ENCODE data around the gene UTS2B. TPM values are rescaled to one million over a fixed set of nuclear protein-coding genes. Genes with fewer than 3 reads are reported as not detected.

Gene UTS2B
- total and polyA plus RNA-seq, 5 donors: 0.16 to 1.2 (median 0.42) TPM

DNA sequence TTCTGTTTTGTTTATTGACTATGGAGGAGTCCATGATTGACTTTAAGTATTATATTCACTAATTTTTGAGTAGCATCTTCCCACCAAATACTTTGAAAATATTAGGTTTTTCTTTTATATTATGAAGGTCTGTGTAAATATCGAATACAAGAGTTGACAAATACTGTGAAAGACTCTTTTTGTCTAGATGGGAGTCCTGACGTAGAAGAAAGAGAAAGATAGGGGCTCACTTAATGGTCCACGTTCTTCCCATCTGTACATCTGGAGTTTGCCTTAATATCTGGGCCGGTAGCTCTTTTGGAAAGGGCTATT lies 7.8 kb upstream of the UTS2B start:
- Histone ChIP-seq H3K27ac (ENCODE audit: low read length) (no peak overlapping the region), H3K4me1 (ENCODE audit: control insufficient read depth, insufficient read depth, low read length) (peaks cover 9% of the 10 kb centered on the region), H3K9me3 (ENCODE audit: control insufficient read depth, low read length) (no peaks in the 10 kb centered on the region), H3K4me3 (ENCODE audit: low read length) (no peak overlapping the region), H3K27me3 (ENCODE audit: control insufficient read depth, insufficient read depth) (no peaks in the 10 kb centered on the region)
- ATAC-seq (no peak), DNase-seq (no peak)
- 89% methylated on average over 4 of the region's 4 CpGs for WGBS
- intact Hi-C loops (cut with DNase I): loop anchor here in 1 of 4 donors (10.0 kb wide), 1 partner anchor 47 kb away; no protein-coding TSS in a partner anchor

DNA sequence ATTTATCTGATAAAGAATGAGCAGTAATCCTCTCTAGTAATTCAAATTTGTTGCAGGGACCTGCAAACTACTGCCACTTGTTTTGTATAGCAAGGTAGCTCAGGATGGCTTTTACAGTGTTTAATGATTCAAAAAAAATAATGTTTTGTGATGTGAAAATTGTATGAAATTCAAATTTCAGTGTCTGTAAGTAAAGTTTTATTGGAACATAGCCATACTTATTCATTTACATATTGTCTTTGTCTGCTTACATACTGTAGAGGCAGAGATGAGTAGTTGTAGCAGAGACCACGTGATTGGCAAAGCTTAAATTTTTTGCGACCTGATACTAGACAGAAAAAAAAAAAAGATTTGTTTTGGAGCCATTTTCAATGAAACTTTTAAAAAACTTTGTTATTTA lies 6.5 kb upstream of the UTS2B start:
- no peaks in the 10 kb centered on the region for H3K27me3 ChIP-seq (ENCODE audit: control insufficient read depth, insufficient read depth)
- H3K4me1 ChIP-seq (ENCODE audit: control insufficient read depth, insufficient read depth, low read length): peaks cover 6% of the 10 kb centered on the region
- no peaks in the 10 kb centered on the region for H3K9me3 ChIP-seq (ENCODE audit: control insufficient read depth, low read length)
- intact Hi-C loops (cut with DNase I): loop anchor here in 1 of 4 donors (10.0 kb wide), 1 partner anchor 48 kb away; no protein-coding TSS in a partner anchor
- H3K4me3 ChIP-seq (ENCODE audit: low read length): no peak overlapping the region
- WGBS: 52% methylated on average over 2 of the region's 2 CpGs
- DNase-seq: no peak
- H3K27ac ChIP-seq (ENCODE audit: low read length): no peak overlapping the region
- no peak for ATAC-seq

DNA sequence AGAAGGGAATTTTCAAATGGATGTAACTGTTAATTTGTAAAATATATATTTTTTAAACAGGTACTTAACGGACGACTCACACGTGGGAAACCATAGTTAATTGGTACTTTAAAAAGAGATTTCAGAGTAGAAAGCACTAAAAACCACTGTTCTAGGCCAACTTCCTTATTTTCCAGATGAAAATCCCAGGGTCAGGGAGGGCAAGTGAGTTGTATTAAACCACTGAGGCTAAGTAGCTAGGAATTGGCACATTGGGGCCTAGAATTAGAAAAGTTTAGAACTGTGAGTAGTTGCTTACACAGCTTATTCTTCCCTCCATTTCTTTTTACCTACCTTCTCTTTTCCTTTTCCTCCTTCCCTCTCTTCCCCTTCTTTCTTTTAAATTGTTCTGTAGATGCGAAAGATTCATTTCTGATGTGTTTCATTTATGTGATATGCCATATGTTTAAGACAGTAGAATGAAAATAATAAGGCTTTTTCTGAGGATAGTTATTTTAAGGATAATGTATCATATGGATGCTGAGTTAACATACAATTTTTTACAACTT lies 4.1 kb upstream of the UTS2B start:
- intact Hi-C loops (cut with DNase I): loop anchor here in 1 of 4 donors (10.0 kb wide), 1 partner anchor 50 kb away; no protein-coding TSS in a partner anchor
- WGBS: 87% methylated on average over 4 of the region's 4 CpGs

GRCh38 chr3:191333298-191333880 lies 3.1 kb upstream of the UTS2B start:
- no peaks in the 10 kb centered on the region for H3K27me3 ChIP-seq (ENCODE audit: control insufficient read depth, insufficient read depth)
- no peak overlapping the region for H3K4me3 ChIP-seq (ENCODE audit: low read length)
- 88% methylated on average over 3 of the region's 3 CpGs for WGBS
- H3K4me1 ChIP-seq (ENCODE audit: control insufficient read depth, insufficient read depth, low read length): peaks cover 6% of the 10 kb centered on the region
- no peak for DNase-seq
- H3K27ac ChIP-seq (ENCODE audit: low read length): no peak overlapping the region
- no peaks in the 10 kb centered on the region for H3K9me3 ChIP-seq (ENCODE audit: control insufficient read depth, low read length)
- no peak for ATAC-seq
- intact Hi-C loops (cut with DNase I): loop anchor here in 1 of 4 donors (10.0 kb wide), 1 partner anchor 51 kb away; no protein-coding TSS in a partner anchor

More for the DNA sequence above, 4.1 kb upstream of the UTS2B start:
- Histone ChIP-seq H3K4me3 (ENCODE audit: low read length) (no peak overlapping the region), H3K27me3 (ENCODE audit: control insufficient read depth, insufficient read depth) (no peaks in the 10 kb centered on the region), H3K4me1 (ENCODE audit: control insufficient read depth, insufficient read depth, low read length) (peaks cover 6% of the 10 kb centered on the region), H3K9me3 (ENCODE audit: control insufficient read depth, low read length) (no peaks in the 10 kb centered on the region), H3K27ac (ENCODE audit: low read length) (no peak overlapping the region)
- no peak for ATAC-seq
- DNase-seq: no peak

DNA sequence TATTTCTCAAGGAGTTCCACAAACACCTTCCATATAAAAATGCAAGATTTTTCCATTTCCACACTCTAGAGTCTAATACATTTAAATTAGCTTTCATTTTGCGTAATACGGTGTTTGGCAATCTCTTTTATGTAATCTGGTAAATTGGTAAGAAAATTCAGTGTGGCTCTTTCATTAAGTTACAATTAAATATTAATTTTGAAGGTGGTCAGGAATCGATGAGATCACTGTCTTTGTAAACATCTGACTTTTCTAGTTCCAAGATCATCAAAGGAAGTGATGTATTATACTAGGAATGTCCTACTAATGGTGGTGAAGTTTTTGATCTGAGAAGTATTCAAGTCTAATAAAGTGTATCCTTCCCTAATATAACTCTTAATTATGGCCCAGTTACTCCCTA lies 1.1 kb upstream of the UTS2B start:
- Histone ChIP-seq H3K9me3 (ENCODE audit: control insufficient read depth, low read length) (no peaks in the 10 kb centered on the region), H3K27me3 (ENCODE audit: control insufficient read depth, insufficient read depth) (no peaks in the 10 kb centered on the region), H3K4me1 (ENCODE audit: control insufficient read depth, insufficient read depth, low read length) (peaks cover 7% of the 10 kb centered on the region), H3K4me3 (ENCODE audit: low read length) (peak overlapping the region; percentile 61), H3K27ac (ENCODE audit: low read length) (no peak overlapping the region)
- ATAC-seq (no peak), DNase-seq (no peak)
- WGBS: 42% methylated on average over 3 of the region's 3 CpGs
- intact Hi-C loops (cut with DNase I): loop anchor here in 1 of 4 donors (10.0 kb wide), 1 partner anchor 53 kb away; no protein-coding TSS in a partner anchor

- 13% methylated on average over 11 of the region's 11 CpGs for WGBS
- H3K4me1 ChIP-seq (ENCODE audit: control insufficient read depth, insufficient read depth, low read length): peaks cover 7% of the 10 kb centered on the region
- intact Hi-C loops (cut with DNase I): loop anchor here in 1 of 4 donors (10.0 kb wide), 1 partner anchor 54 kb away; no protein-coding TSS in a partner anchor
- H3K27ac ChIP-seq (ENCODE audit: low read length): peak overlapping the region; percentile 72
- ATAC-seq (no peak), DNase-seq (peak in 1 of 3 donors; percentile 41)
- no peaks in the 10 kb centered on the region for H3K9me3 ChIP-seq (ENCODE audit: control insufficient read depth, low read length)
- peak overlapping the region; percentile 61 for H3K4me3 ChIP-seq (ENCODE audit: low read length)
- H3K27me3 ChIP-seq (ENCODE audit: control insufficient read depth, insufficient read depth): no peaks in the 10 kb centered on the region
Observed at GRCh38 chr3:191330530-191331048, 263 bp upstream of the UTS2B start.

GRCh38 chr3:191328962-191329653 lies 1.2 kb downstream of the UTS2B start, which contains the start of gene CCDC50:
Gene CCDC50, plus strand, starts transcription at chr3:191329394. Its CDS starts 281 bp downstream, at chr3:191329675.
- Histone ChIP-seq H3K4me1 (ENCODE audit: control insufficient read depth, insufficient read depth, low read length) (peaks cover 7% of the 10 kb centered on the region), H3K9me3 (ENCODE audit: control insufficient read depth, low read length) (no peaks in the 10 kb centered on the region), H3K27ac (ENCODE audit: low read length) (peak within 1 kb of the TSS; percentile 72), H3K4me3 (ENCODE audit: low read length) (peak within 1 kb of the TSS; percentile 61), H3K27me3 (ENCODE audit: control insufficient read depth, insufficient read depth) (no peaks in the 10 kb centered on the region)
- DNase-seq (peak; percentile 88 to 95 (median 95)), ATAC-seq (peak; percentile 86 to 87)
- intact Hi-C loops (cut with DNase I): loop anchor here in 1 of 4 donors (2.0 kb wide), 1 partner anchor 50 kb away; no protein-coding TSS in a partner anchor
- under 1% methylated on average over 63 of the region's 63 CpGs for WGBS

DNA sequence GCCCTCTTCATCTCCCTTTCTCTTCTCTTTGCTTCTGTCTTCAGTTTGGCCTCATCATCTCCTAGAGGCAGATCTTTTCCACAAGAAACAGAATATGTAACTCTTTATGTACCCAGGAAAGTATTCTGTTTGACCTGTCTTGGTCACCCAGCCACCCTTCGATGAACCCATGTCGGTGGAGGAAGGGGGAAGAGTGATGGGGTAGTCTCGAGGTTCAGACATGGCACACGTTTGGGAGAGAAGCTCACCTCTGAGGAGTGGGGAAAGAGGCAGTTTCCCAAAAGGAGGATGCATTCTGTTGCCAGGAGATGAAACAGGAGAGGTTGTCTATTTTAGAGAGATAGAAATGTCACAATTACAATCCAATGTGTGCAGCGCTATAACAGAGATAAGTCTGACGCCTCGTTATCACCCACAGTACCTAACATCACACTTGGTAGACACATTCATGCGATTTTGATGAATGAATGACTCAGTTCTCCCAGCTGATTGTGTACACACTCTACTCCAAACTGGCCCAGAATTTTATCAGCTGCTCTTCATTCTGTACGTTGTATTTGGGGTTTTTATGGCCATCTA lies 1.9 kb downstream of the UTS2B start:
- intact Hi-C loops (cut with DNase I): loop anchor here in 1 of 4 donors (2.0 kb wide), 1 partner anchor 50 kb away; no protein-coding TSS in a partner anchor
- DNase-seq: no peak
- 36% methylated on average over 9 of the region's 9 CpGs for WGBS

GRCh38 chr3:191327526-191327925 lies 2.8 kb downstream of the UTS2B start:
- H3K27ac ChIP-seq (ENCODE audit: low read length): no peak overlapping the region
- ATAC-seq (no peak), DNase-seq (no peak)
- whole genome bisulfite sequencing: 47% methylated on average over 2 of the region's 2 CpGs
- peaks cover 5% of the 10 kb centered on the region for H3K4me1 ChIP-seq (ENCODE audit: control insufficient read depth, insufficient read depth, low read length)
- no peak overlapping the region for H3K4me3 ChIP-seq (ENCODE audit: low read length)
- no peaks in the 10 kb centered on the region for H3K9me3 ChIP-seq (ENCODE audit: control insufficient read depth, low read length)
- no peaks in the 10 kb centered on the region for H3K27me3 ChIP-seq (ENCODE audit: control insufficient read depth, insufficient read depth)
- intact Hi-C loops (cut with DNase I): no loop called here

More for the DNA sequence above, 1.9 kb downstream of the UTS2B start:
- Histone ChIP-seq H3K4me3 (ENCODE audit: low read length) (peak overlapping the region; percentile 61), H3K27ac (ENCODE audit: low read length) (peak overlapping the region; percentile 72), H3K9me3 (ENCODE audit: control insufficient read depth, low read length) (no peaks in the 10 kb centered on the region), H3K27me3 (ENCODE audit: control insufficient read depth, insufficient read depth) (no peaks in the 10 kb centered on the region), H3K4me1 (ENCODE audit: control insufficient read depth, insufficient read depth, low read length) (peaks cover 7% of the 10 kb centered on the region)
- ATAC-seq: peak; percentile 45 to 72

- ATAC-seq: no peak
- Histone ChIP-seq H3K27ac (ENCODE audit: low read length) (no peak overlapping the region), H3K4me1 (ENCODE audit: control insufficient read depth, insufficient read depth, low read length) (peaks cover 4% of the 10 kb centered on the region), H3K4me3 (ENCODE audit: low read length) (no peak overlapping the region), H3K27me3 (ENCODE audit: control insufficient read depth, insufficient read depth) (no peaks in the 10 kb centered on the region), H3K9me3 (ENCODE audit: control insufficient read depth, low read length) (no peaks in the 10 kb centered on the region)
- intact Hi-C loops (cut with DNase I): loop anchor here in 1 of 4 donors (5.0 kb wide), 1 partner anchor 78 kb away; no protein-coding TSS in a partner anchor
- no peak for DNase-seq
- 93% methylated on average over 2 of the region's 2 CpGs for WGBS
Observed at GRCh38 chr3:191324936-191325335, 5.4 kb downstream of the UTS2B start.

All from right cardiac atrium (tissue), 5 donors.